GM18951 (cell line): ENCODE data around the gene MALT1.
"Not testable (repeated sequence)": the region's sequence is repeated elsewhere in the genome, so short reads cannot be mapped to it uniquely, and the experiment has no call there.

Source experiments
- POLR2A ChIP-seq: IDR thresholded peaks from 4 replicates; pipeline ENCODE4 v1.6.1; 2011; ENCODE audit warnings: mild to moderate bottlenecking; ENCODE audit not compliant: insufficient read length, insufficient read depth; ENCODE audit errors: extremely low read depth
- in situ Hi-C: fragments of 300-500 bp; cut with MboI; formaldehyde crosslinking; loops from one replicate; pipeline ENCODE4 v1.12.0; 2022; ENCODE audit warnings: low sequenced_read_pairs, mixed read lengths, inconsistent platforms; ENCODE audit not compliant: unreplicated experiment

The MALT1 gene

DNA sequence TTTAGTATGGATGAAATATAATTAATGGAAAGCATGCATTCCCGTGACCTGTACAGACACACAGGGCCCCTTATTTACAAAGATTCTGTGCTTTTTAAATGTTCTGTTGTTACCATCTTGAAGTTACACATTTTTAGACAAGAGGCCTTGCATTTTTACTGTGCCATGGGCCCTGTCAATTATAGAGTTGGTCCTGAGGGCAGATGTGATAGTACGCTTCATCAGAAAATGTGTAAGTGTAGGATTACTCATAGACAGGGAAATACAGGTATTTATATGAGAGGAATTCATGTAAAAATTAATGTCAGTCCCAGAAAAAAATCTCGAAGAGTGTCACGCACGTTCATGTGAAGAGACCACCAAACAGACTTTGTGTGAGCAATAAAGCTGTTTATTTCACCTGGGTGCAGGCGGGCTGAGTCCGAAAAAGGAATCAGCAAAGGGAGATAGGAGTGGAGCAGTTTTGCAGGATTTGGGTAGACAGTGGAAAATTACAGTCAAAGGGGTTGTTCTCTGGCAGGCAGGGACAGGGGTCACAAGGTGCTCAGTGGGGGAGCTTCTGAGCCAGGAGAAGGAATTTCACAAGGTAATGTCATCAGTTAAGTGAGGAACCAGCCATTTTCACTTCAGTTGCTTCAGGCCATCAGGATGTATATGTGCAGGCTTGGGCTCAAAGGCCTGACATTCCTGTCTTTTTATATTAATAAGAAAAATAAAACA is 30.2 kb upstream of the MALT1 start:
- in situ Hi-C loops: no loop called here
- no peak for TF ChIP-seq POLR2A

DNA sequence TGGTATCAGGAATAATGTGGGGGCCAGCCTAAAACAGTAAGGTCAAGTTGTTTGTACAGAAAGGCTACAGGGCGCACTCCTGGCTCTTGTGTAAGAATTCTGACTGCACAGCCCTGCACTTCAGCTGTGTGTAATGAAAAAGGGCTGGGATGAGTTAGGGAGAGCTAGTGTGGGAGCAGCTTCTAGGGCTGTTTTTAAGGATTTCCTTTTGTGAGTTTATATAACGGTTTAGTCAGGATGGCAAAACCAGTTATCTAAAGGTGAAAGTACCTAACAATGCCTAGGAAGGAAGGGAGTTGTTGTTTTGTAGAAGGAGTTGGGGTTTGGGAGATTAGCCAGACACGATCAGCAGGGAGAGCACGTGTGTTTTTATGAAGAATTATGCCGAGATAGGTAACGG is 27.7 kb upstream of the MALT1 start:
- in situ Hi-C loops: not testable (repeated sequence)

DNA sequence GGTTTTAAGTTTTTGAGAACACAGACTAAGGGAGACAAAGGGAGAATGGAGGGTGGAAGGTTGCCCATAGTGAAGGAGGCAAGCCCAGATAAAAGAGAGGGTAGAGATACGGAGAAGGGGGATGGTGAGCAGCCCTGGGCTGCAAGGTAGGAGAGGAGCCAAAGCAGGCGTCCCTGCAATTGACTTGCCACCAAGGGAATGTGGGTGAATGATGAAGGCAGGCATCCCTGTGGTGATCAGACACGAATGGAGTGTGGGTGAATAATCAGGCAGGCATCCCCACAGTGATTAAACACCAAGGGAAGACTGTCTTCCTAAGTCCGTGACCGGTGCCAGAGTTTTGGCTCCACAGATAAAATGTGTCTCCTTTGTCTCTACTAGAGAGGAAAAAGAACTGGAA is 25.9 kb upstream of the MALT1 start:
- no peak for TF ChIP-seq POLR2A

DNA sequence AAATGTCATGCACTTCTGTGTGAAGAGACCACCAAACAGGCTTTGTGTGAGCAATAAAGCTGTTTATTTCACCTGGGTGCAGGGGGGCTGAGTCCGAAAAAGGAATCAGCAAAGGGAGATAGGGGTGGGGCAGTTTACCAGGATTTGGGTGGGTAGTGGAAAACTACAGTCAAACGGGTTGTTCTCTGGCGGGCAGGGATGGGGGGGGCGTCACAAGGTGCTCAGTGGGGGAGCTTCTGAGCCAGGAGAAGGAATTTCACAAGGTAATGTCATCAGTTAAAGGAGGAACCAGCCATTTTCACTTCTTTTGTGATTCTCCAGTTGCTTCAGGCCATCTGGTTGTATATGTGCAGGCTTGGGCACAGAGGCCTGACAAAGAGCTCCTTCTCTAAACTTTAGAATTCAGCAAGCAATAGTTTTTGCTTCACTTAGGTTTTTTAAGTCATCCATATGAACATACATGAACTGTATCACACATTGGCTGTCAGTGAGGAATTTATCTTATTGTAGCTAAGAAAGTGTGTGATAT is 24.9 kb upstream of the MALT1 start:
- in situ Hi-C loops: no loop called here
- no peak for TF ChIP-seq POLR2A

More for the DNA sequence above, 25.9 kb upstream of the MALT1 start:
- in situ Hi-C loops: no loop called here

DNA sequence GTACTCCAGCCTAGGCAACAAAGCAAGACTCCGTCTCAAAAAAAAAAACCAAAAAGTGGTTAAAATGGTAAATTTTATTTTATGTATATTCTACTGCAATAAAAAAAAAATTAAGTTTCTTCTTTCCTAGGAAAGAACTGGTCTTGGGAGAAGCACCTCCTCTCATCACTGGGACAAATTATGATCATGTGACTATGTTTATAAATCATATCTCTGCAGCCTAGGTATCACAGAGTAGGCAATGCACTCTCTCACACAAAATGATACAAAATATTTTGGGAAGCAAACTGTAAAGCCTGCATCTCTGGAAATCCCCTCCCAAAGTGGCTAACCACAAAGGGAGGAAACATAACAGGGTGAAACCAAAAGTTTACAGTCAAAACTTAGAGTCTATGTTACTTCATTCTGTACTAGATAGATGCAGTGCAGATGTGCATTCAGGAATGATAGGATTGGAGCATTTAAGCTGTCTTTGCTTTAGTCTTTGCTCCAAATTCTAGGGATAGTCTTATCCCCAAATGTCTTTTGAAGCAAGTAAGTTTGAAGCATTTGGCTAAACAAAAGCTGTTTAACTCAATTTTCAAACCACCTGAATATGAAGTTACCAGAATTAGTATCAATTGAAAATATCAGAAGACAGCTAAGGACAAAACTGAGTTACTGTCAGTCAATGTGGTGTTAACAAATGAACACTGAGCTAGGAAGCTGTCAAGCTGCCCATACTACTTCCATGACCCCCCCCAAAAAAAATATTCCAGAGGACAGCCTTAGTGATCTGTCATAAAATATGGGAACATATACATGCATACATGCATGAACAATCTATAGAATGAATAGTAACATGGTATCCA is 21.1 kb upstream of the MALT1 start:
- no peak for TF ChIP-seq POLR2A
- in situ Hi-C loops: no loop called here

DNA sequence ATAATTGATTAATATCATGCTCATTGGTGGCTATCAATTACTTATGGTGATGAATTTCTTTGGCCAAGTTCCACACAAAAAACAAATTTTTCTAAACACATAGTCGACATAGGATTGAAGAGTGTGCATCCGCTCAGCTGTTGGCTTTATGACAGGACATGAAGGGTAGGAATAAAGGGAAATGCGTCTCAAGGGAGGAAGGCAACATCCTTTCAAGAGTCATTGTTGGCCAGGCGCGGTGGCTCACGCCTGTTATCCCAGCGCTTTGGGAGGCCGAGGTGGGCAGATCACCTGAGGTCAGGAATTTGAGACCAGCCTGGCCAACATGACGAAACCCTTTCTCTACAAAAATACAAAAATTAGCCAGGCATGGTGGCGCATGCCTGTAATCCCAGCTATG is 20.4 kb upstream of the MALT1 start:
- in situ Hi-C loops: not testable (repeated sequence)

DNA sequence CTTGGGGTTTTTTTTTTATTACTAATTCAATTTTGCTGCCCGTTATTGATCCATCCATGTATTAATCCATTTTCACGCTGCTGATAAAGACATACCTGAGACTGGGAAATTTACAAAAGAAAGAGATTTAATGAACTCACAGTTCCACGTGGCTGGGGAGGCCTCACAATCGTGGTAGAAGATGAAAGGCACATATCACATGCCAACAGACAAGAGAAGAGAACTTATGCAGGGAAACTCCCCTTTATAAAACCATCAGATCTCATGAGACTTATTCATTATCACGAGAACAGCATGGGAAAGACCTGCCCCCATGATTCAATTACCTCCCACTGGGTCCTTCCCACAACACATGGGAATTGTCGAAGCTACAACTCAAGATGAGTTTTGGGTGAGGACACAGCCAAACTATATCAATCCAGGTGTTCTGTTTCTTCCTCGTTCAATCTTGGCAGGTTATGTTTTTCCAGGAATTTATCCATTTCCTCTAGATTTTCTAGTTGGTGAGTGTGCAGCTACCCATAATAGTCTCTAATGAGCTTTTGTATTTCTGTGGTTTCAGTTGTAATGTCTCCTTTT is 18.0 kb upstream of the MALT1 start:
- in situ Hi-C loops: not testable (repeated sequence)

DNA sequence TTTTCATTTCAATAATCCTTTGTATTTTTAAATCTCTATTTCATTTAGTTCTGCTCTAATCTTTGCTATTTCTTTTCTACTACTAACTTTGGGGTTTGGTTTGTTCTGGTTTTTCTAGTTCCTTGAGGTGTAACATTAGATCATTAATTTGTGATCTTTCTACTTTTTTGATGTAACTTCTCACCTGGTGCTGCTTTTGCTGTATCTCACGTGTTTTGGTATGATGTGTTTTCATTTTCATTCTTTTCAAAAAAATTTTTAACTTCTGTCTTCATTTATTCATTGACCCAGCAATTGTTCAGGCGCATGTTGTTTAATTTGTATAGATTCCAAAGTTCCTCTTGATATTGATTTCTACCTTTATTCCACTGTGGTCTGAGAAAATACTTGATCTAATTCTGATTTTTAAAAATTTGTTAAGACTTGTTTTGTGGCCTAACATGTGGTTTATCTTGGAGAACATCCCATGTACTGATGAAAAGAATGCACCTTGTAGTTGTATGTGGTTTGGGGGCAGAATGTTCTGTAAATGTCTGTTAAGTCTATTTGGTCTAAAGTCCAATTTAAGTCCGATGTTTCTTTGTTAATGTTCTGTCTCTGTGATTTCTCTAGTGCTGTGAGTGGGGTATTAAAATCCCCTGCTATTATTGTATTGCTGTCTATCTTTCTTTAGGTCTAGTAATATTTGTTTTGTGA is 17.3 kb upstream of the MALT1 start:
- no peak for TF ChIP-seq POLR2A
- in situ Hi-C loops: no loop called here

DNA sequence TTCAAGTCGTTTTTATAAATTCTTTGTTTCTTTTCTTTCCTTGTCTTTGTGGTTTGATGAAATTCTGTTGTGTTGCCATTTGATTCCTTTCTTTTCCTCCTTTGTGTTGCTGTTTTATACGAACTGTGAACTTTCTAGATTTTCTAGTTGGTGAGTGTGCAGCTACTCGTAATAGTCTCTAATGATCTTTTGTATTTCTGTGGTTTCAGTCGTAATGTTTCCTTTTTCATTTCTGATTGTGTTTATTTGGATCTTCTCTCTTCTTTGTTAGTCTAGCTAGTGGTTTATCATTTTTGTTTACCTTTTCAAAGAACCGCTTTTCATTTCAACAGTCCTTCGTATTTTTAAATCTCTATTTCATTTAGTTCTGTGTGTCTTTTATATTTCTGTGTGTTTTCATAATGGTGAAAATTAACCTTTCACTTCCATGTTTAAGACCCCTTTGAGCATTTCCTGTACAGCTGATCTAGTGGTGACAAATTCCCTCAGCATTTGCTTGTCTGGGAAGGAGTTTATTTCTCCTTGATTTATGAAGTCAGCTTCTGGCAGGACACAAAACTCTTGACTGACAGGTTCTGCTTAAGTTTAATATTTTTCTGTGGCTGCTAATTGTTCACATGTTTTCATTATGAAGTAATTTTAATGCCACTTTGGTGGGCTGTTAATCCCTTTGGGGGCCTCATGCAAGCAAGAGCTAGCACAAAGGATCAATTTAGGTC is 16.2 kb upstream of the MALT1 start:
- no peak for TF ChIP-seq POLR2A
- in situ Hi-C loops: no loop called here

DNA sequence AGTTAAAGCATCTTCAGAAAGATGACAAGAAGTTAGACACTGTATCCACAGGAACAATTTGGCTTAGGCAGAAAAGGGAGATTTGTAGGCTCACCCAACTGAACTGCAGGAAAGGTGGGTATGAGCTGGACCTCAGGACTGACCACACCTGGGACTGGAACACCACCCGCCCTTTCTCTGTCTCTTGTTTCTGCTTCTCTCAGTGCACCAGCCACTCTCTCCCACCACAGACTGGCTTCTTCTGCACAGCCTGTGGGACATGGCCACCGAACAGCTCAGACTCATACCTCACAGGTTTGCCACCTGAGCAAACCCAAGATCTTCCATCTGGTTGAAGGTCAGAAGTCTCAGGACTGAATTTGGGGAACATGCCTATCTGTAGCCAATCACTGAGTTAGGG is 14.2 kb upstream of the MALT1 start:
- in situ Hi-C loops: no loop called here
- TF ChIP-seq POLR2A: no peak

DNA sequence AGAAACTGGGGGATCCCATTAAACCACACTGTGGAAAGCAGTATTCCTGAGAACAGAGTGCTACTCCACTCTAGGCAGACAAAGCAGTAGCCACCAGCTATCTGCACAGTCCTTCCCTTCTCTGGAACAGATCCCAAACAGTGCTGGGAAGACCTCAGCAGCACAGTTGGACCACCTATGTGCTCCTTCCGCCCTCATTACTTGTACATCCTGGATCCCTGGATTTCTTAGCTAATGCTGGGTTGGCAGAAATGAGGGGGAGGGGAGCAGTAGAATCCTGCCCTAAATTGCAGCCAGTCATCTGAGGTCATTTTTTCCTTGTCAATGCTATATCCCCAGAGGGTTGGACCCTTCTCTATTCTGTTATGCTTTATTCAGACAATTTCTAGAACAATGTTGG is 13.8 kb upstream of the MALT1 start:
- in situ Hi-C loops: no loop called here
- TF ChIP-seq POLR2A: no peak

DNA sequence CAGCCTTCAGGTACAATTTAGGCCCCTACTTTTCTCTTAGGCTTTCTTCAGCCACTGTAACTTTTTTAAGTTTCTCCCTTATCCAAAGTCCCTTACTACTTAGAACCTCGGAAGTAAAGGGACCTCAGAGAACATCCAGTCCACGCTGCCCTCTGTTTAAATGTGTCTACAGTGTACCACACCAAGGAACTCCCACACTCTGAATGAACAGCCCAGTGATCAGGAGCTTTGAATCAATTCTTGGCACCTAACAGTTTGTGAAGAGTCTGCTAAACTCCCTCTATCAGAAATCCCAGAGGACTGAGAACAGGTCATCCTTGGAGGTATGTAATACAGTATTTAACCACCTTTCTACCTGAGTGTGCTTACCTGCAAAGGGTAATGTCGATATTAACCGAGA is 11.6 kb upstream of the MALT1 start:
- in situ Hi-C loops: no loop called here

DNA sequence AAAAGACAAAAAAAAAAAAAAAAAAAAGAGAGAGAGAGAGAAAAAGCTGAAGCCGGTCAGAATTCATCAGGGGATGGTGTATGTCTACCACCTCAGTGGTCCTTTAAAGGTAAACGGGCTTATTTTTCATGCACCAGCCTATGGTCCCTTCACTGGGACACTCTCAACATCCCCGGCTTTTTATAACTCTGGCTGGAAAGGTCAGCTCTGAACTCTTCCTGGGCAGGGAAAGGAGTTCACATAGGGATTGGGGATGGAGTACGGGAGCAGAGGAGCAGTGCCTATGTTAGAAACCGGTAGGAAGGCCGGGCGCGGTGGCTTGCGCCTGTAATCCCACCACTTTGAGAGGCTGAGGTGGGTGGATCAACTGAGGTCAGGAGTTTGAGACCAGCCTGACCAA is 10.3 kb upstream of the MALT1 start:
- TF ChIP-seq POLR2A: no peak
- in situ Hi-C loops: no loop called here

More for the DNA sequence above, 11.6 kb upstream of the MALT1 start:
- TF ChIP-seq POLR2A: no peak
